Activated T-helper 1 cell treated with anti-CD3 and anti-CD28 coated beads, Interleukin-12 subunit alpha, Interleukin-12 subunit beta, Interleukin-2, Interleukin-4 antibody, amounts not matched to agents 30 ng/mL and 10 ng/mL and 1 ng/mL, durations not matched to agents 14 hours and 24 hours and 36 hours (primary cell): ENCODE data around the gene NUBPL. TPM values are rescaled to one million over a fixed set of nuclear protein-coding genes. Genes with fewer than 3 reads are reported as not detected.
"Not testable (repeated sequence)": the region's sequence is repeated elsewhere in the genome, so short reads cannot be mapped to it uniquely, and the experiment has no call there.

ENCODE experiments used
- DNase-seq: peaks from one replicate; pipeline ENCODE4 v3.0.0; 2021; ENCODE audit warnings: low spot score
- H3K27ac Mint-ChIP-seq: one replicate; pipeline ENCODE4 v1.8.0; 2021; ENCODE audit warnings: mild to moderate bottlenecking, mixed read lengths
- H3K27me3 Mint-ChIP-seq: one replicate; pipeline ENCODE4 v1.8.0; 2022; ENCODE audit warnings: mild to moderate bottlenecking, moderate library complexity, mixed read lengths; ENCODE audit not compliant: insufficient read depth
- H3K36me3 Mint-ChIP-seq: one replicate; pipeline ENCODE4 v1.8.0; 2021; ENCODE audit warnings: low read depth, mixed read lengths
- H3K4me1 Mint-ChIP-seq: one replicate; pipeline ENCODE4 v1.8.0; 2021; ENCODE audit warnings: low read depth, mixed read lengths
- H3K4me3 Mint-ChIP-seq: one replicate; pipeline ENCODE4 v1.8.0; 2021; ENCODE audit warnings: mild to moderate bottlenecking, moderate library complexity, mixed read lengths
- H3K9me3 Mint-ChIP-seq: one replicate; pipeline ENCODE4 v1.8.0; 2021; ENCODE audit warnings: mixed read lengths
- intact Hi-C: fragments of 100-400 bp; cut with micrococcal nuclease; formaldehyde crosslinking; loops from one replicate; pipeline ENCODE4 v1.15.1; 2024
- total RNA-seq: library from RNA; stranded (reverse); gene quantifications from 2 replicates; pipeline ENCODE4 v1.2.3, GENCODE V29; 2022

Gene NUBPL
- total RNA-seq, 1 donor from 2014 or later, result 12.0 TPM

- no peak for DNase-seq
- Mint-ChIP-seq H3K36me3 (no peaks in the 10 kb centered on the region), H3K4me3 (no peak overlapping the region), H3K9me3 (no peaks in the 10 kb centered on the region), H3K4me1 (no peaks in the 10 kb centered on the region), H3K27me3 (no peaks in the 10 kb centered on the region), H3K27ac (no peak overlapping the region)
- intact Hi-C loops, result no loop called here
Observed at GRCh38 chr14:31582836-31583452, 21.7 kb downstream of the NUBPL start.

GRCh38 chr14:31590206-31590605, 29.0 kb downstream of the NUBPL start:
- Mint-ChIP-seq H3K4me3 (no peak overlapping the region), H3K27ac (no peak overlapping the region), H3K36me3 (no peaks in the 10 kb centered on the region), H3K27me3 (no peaks in the 10 kb centered on the region), H3K4me1 (no peaks in the 10 kb centered on the region), H3K9me3 (no peaks in the 10 kb centered on the region)
- intact Hi-C loops, result no loop called here
- no peak for DNase-seq

- DNase-seq, result no peak
- intact Hi-C loops, result no loop called here
- Mint-ChIP-seq H3K36me3 (no peaks in the 10 kb centered on the region), H3K4me3 (no peak overlapping the region), H3K4me1 (no peaks in the 10 kb centered on the region), H3K9me3 (no peaks in the 10 kb centered on the region), H3K27me3 (no peaks in the 10 kb centered on the region), H3K27ac (no peak overlapping the region)
Observed at GRCh38 chr14:31592122-31592521, 30.9 kb downstream of the NUBPL start.

- Mint-ChIP-seq H3K4me1 (no peaks in the 10 kb centered on the region), H3K9me3 (no peaks in the 10 kb centered on the region), H3K36me3 (no peaks in the 10 kb centered on the region), H3K4me3 (no peak overlapping the region), H3K27ac (no peak overlapping the region), H3K27me3 (no peaks in the 10 kb centered on the region)
- intact Hi-C loops, result no loop called here
- DNase-seq, result no peak
Observed at GRCh38 chr14:31592631-31593030, 31.4 kb downstream of the NUBPL start.

- Mint-ChIP-seq H3K4me3 (no peak overlapping the region), H3K9me3 (no peaks in the 10 kb centered on the region), H3K36me3 (peaks cover 1% of the 10 kb centered on the region), H3K4me1 (no peaks in the 10 kb centered on the region), H3K27ac (no peak overlapping the region), H3K27me3 (no peaks in the 10 kb centered on the region)
- intact Hi-C loops, result no loop called here
- DNase-seq, result no peak
Observed at GRCh38 chr14:31596342-31597095, 35.3 kb downstream of the NUBPL start.

- Mint-ChIP-seq H3K36me3 (no peaks in the 10 kb centered on the region), H3K4me1 (no peaks in the 10 kb centered on the region), H3K4me3 (no peak overlapping the region), H3K27ac (no peak overlapping the region), H3K27me3 (no peaks in the 10 kb centered on the region), H3K9me3 (peaks cover 20% of the 10 kb centered on the region)
- DNase-seq, result no peak
- intact Hi-C loops, result no loop called here
Observed at GRCh38 chr14:31605702-31606101, 44.5 kb downstream of the NUBPL start.

- no peak overlapping the region for H3K27ac Mint-ChIP-seq
- intact Hi-C loops, result no loop called here
- peaks cover 20% of the 10 kb centered on the region for H3K9me3 Mint-ChIP-seq
- no peaks in the 10 kb centered on the region for H3K4me1 Mint-ChIP-seq
- H3K36me3 Mint-ChIP-seq, result no peaks in the 10 kb centered on the region
- no peaks in the 10 kb centered on the region for H3K27me3 Mint-ChIP-seq
- no peak overlapping the region for H3K4me3 Mint-ChIP-seq
- no peak for DNase-seq
Observed at GRCh38 chr14:31611778-31612433, 50.7 kb downstream of the NUBPL start.

- intact Hi-C loops, result no loop called here
- no peak overlapping the region for H3K4me3 Mint-ChIP-seq
- H3K9me3 Mint-ChIP-seq, result peaks cover 22% of the 10 kb centered on the region
- DNase-seq, result no peak
- H3K27ac Mint-ChIP-seq, result no peak overlapping the region
- no peaks in the 10 kb centered on the region for H3K4me1 Mint-ChIP-seq
- H3K36me3 Mint-ChIP-seq, result no peaks in the 10 kb centered on the region
- H3K27me3 Mint-ChIP-seq, result no peaks in the 10 kb centered on the region
Observed at GRCh38 chr14:31613188-31613587, 52.0 kb downstream of the NUBPL start.

- H3K27me3 Mint-ChIP-seq, DNase-seq, H3K27ac Mint-ChIP-seq, H3K36me3 Mint-ChIP-seq, intact Hi-C loops, H3K4me1 Mint-ChIP-seq, H3K4me3 Mint-ChIP-seq: not testable (repeated sequence)
- H3K9me3 Mint-ChIP-seq, result peaks cover 44% of the 10 kb centered on the region
Observed at GRCh38 chr14:31618884-31619283, 57.7 kb downstream of the NUBPL start.

- no peaks in the 10 kb centered on the region for H3K27me3 Mint-ChIP-seq
- H3K36me3 Mint-ChIP-seq, result peaks cover 5% of the 10 kb centered on the region
- intact Hi-C loops, result no loop called here
- DNase-seq, result no peak
- H3K4me3 Mint-ChIP-seq, result no peak overlapping the region
- no peaks in the 10 kb centered on the region for H3K4me1 Mint-ChIP-seq
- peaks cover 48% of the 10 kb centered on the region for H3K9me3 Mint-ChIP-seq
- no peak overlapping the region for H3K27ac Mint-ChIP-seq
Observed at GRCh38 chr14:31619440-31619839, 58.2 kb downstream of the NUBPL start.

- intact Hi-C loops, DNase-seq, H3K4me1 Mint-ChIP-seq, H3K4me3 Mint-ChIP-seq, H3K27ac Mint-ChIP-seq, H3K36me3 Mint-ChIP-seq, H3K27me3 Mint-ChIP-seq: not testable (repeated sequence)
- peaks cover 57% of the 10 kb centered on the region for H3K9me3 Mint-ChIP-seq
Observed at GRCh38 chr14:31620898-31621297, 59.7 kb downstream of the NUBPL start.

GRCh38 chr14:31622060-31622459, 60.9 kb downstream of the NUBPL start:
- no peak for DNase-seq
- Mint-ChIP-seq H3K27me3 (no peaks in the 10 kb centered on the region), H3K4me1 (no peaks in the 10 kb centered on the region), H3K9me3 (peaks cover 54% of the 10 kb centered on the region), H3K4me3 (no peak overlapping the region), H3K27ac (no peak overlapping the region), H3K36me3 (peaks cover 8% of the 10 kb centered on the region)
- intact Hi-C loops, result no loop called here

GRCh38 chr14:31652900-31653299, 91.7 kb downstream of the NUBPL start:
- H3K27me3 Mint-ChIP-seq, H3K36me3 Mint-ChIP-seq, intact Hi-C loops, H3K4me1 Mint-ChIP-seq, DNase-seq, H3K27ac Mint-ChIP-seq, H3K4me3 Mint-ChIP-seq: not testable (repeated sequence)
- peaks cover 33% of the 10 kb centered on the region for H3K9me3 Mint-ChIP-seq
